ENCODE data around the gene GRM5.

GRCh38 chr11:89021339-89021738 lies 44.4 kb downstream of the GRM5 start:
- TF ChIP-seq, protein P1, sequence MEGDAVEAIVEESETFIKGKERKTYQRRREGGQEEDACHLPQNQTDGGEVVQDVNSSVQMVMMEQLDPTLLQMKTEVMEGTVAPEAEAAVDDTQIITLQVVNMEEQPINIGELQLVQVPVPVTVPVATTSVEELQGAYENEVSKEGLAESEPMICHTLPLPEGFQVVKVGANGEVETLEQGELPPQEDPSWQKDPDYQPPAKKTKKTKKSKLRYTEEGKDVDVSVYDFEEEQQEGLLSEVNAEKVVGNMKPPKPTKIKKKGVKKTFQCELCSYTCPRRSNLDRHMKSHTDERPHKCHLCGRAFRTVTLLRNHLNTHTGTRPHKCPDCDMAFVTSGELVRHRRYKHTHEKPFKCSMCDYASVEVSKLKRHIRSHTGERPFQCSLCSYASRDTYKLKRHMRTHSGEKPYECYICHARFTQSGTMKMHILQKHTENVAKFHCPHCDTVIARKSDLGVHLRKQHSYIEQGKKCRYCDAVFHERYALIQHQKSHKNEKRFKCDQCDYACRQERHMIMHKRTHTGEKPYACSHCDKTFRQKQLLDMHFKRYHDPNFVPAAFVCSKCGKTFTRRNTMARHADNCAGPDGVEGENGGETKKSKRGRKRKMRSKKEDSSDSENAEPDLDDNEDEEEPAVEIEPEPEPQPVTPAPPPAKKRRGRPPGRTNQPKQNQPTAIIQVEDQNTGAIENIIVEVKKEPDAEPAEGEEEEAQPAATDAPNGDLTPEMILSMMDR (IDR thresholded peaks at IDR 0.05) = no peak
- no peak for TF ChIP-seq POLR2A (IDR thresholded peaks at IDR 0.05)
